Liver (tissue), 9 donors: ENCODE results near the gene RBM47. TPM values are rescaled to one million over a fixed set of nuclear protein-coding genes. Genes with fewer than 3 reads are reported as not detected.

Source experiments
- DNase-seq: peaks from one replicate; pipeline ENCODE4 v3.0.0-alpha.2; 2017; ENCODE audit warnings: low spot score
- H3K27ac ChIP-seq, 2 donors: one replicate each; pipeline ENCODE4 v1.7.0; 2013; ENCODE audit warnings: inconsistent platforms in 2 of 2, low read length in 2 of 2, control low read depth in 1 of 2, low read depth in 1 of 2, mild to moderate bottlenecking in 1 of 2
- H3K27me3 ChIP-seq, 4 donors: one replicate each; pipeline versions ENCODE4 v1.6.1 to v1.7.0; 2013; ENCODE audit warnings: low read length in 3 of 4, inconsistent platforms in 1 of 4, mild to moderate bottlenecking in 1 of 4, moderate library complexity in 1 of 4; ENCODE audit not compliant: control insufficient read depth in 4 of 4, insufficient read depth in 4 of 4
- H3K36me3 ChIP-seq, 4 donors: one replicate each; pipeline versions ENCODE4 v1.6.1 to v1.7.0; 2013; ENCODE audit warnings: low read length in 3 of 4, mild to moderate bottlenecking in 3 of 4, low read depth in 1 of 4, moderate library complexity in 1 of 4; ENCODE audit not compliant: control insufficient read depth in 4 of 4, insufficient read depth in 3 of 4
- H3K4me1 ChIP-seq, 4 donors: one replicate each; pipeline versions ENCODE4 v1.6.1 to v1.7.0; 2013; ENCODE audit warnings: low read length in 3 of 4, mild to moderate bottlenecking in 3 of 4, moderate library complexity in 1 of 4; ENCODE audit not compliant: control insufficient read depth in 4 of 4, insufficient read depth in 4 of 4
- H3K4me3 ChIP-seq, 3 donors: one replicate each; pipeline versions ENCODE4 v1.6.1 to v1.7.0; 2013; ENCODE audit warnings: low read length in 3 of 3, control low read depth in 1 of 3, low read depth in 1 of 3, mild to moderate bottlenecking in 1 of 3
- H3K9ac ChIP-seq, 2 donors: one replicate each; pipeline ENCODE4 v1.7.0; 2013; ENCODE audit warnings: low read length in 2 of 2, mild to moderate bottlenecking in 2 of 2, moderate library complexity in 2 of 2, control low read depth in 1 of 2, low read depth in 1 of 2
- H3K9me3 ChIP-seq, 4 donors: one replicate each; pipeline versions ENCODE4 v1.6.1 to v1.7.0; 2013; ENCODE audit warnings: low read length in 3 of 4; ENCODE audit not compliant: control insufficient read depth in 4 of 4
- ATF3 ChIP-seq: IDR thresholded peaks from 2 replicates; pipeline ENCODE4 v1.6.1; 2016; ENCODE audit warnings: antibody characterized with exemption
- CTCF ChIP-seq: fragments of 150-350 bp; IDR thresholded peaks from 2 replicates; pipeline ENCODE4 v1.5.1; 2017; ENCODE audit warnings: improper control_type of control experiment, low read depth, low read length; ENCODE audit not compliant: missing input control
- EGR1 ChIP-seq, 2 donors: IDR thresholded peaks; 2 replicates each; pipeline ENCODE4 v1.6.1; 2016 to 2018; ENCODE audit warnings: antibody characterized with exemption in 2 of 2, low read depth in 2 of 2
- FOXA1 ChIP-seq: IDR thresholded peaks from 2 replicates; pipeline ENCODE4 v1.6.1; 2016; ENCODE audit warnings: antibody characterized with exemption
- FOXA2 ChIP-seq: IDR thresholded peaks from 2 replicates; pipeline ENCODE4 v1.6.1; 2016; ENCODE audit warnings: antibody characterized with exemption
- GABPA ChIP-seq, 2 donors: IDR thresholded peaks in 1 of 2; conservative IDR thresholded peaks in 1 of 2; 2 replicates each; pipeline ENCODE4 v1.6.1; 2016; ENCODE audit warnings: antibody characterized with exemption in 2 of 2, mild to moderate bottlenecking in 1 of 2, moderate library complexity in 1 of 2
- HNF4A ChIP-seq, 2 donors: conservative IDR thresholded peaks; 2 replicates each; pipeline ENCODE4 v1.6.1; 2016; ENCODE audit warnings: antibody characterized with exemption in 2 of 2, mild to moderate bottlenecking in 2 of 2
- HNF4G ChIP-seq: IDR thresholded peaks from 2 replicates; pipeline ENCODE4 v1.6.1; 2016; ENCODE audit warnings: antibody characterized with exemption
- JUND ChIP-seq, 2 donors: IDR thresholded peaks; 2 replicates each; pipeline ENCODE4 v1.6.1; 2016; ENCODE audit warnings: antibody characterized with exemption in 2 of 2
- MAX ChIP-seq: IDR thresholded peaks from 2 replicates; pipeline ENCODE4 v1.6.1; 2016; ENCODE audit warnings: antibody characterized with exemption
- NR2F2 ChIP-seq: IDR thresholded peaks from 2 replicates; pipeline ENCODE4 v1.6.1; 2016; ENCODE audit warnings: antibody characterized with exemption
- RAD21 ChIP-seq, 2 donors: IDR thresholded peaks; 2 replicates each; pipeline ENCODE4 v1.6.1; 2016; ENCODE audit warnings: antibody characterized with exemption in 2 of 2, mild to moderate bottlenecking in 2 of 2
- REST ChIP-seq: IDR thresholded peaks from 2 replicates; pipeline ENCODE4 v1.6.1; 2016; ENCODE audit warnings: antibody characterized with exemption, mild to moderate bottlenecking
- RXRA ChIP-seq, 2 donors: IDR thresholded peaks; 2 replicates each; pipeline ENCODE4 v1.6.1; 2017 to 2018; ENCODE audit warnings: antibody characterized with exemption in 2 of 2, mild to moderate bottlenecking in 1 of 2
- SP1 ChIP-seq: IDR thresholded peaks from 2 replicates; pipeline ENCODE4 v1.6.1; 2018; ENCODE audit warnings: antibody characterized with exemption, mild to moderate bottlenecking
- TAF1 ChIP-seq: conservative IDR thresholded peaks from 2 replicates; pipeline ENCODE4 v1.6.1; 2016; ENCODE audit warnings: antibody characterized with exemption, mild to moderate bottlenecking
- YY1 ChIP-seq: IDR thresholded peaks from 2 replicates; pipeline ENCODE4 v1.6.1; 2016; ENCODE audit warnings: antibody characterized with exemption, mild to moderate bottlenecking
- ZBTB33 ChIP-seq: IDR thresholded peaks from 2 replicates; pipeline ENCODE4 v1.6.1; 2016; ENCODE audit warnings: antibody characterized with exemption
- WGBS: extraction: QIAGEN DNeasy Blood & Tissue Kit; methylation state at CpG from one replicate; pipeline ENCODE4 v1.1.7; 2013; 5-methylcytosine and 5-hydroxymethylcytosine counted together
- polyA plus RNA-seq, 2 donors: library from polyadenylated mRNA; stranded (reverse) in 1 of 2; unstranded in 1 of 2; fragments of 200-250 nt in 1 of 2; fragments of >200 nt in 1 of 2; fragmentation: Nextera tagmentation in 1 of 2; extraction: Ambion mirVana in 1 of 2; gene quantifications; one replicate each; pipeline versions ENCODE4 v1.2.1 to v1.2.3, GENCODE V29; 2013 to 2015
- total RNA-seq, 2 donors: library from RNA; depleted of rRNA; stranded (reverse); fragments of >200 nt; gene quantifications; one replicate each; pipeline ENCODE4 v1.2.3, GENCODE V29; 2014
- donor health status: healthy.
- donor health status: healthy.
- donor health status: healthy.
- donor health status: healthy.
- donor health status: healthy.

RBM47 gene
- total RNA-seq: 10 to 100 TPM; 24.7 to 81.2 TPM
- 10 to 100 TPM; 16.5 to 24.8 TPM for polyA plus RNA-seq

- WGBS: under 1% methylated on average over 53 of the region's 53 CpGs
- Histone ChIP-seq H3K4me3 (peak within 1 kb of the TSS; percentile 74 to 97 (median 94)), H3K27ac (peak within 1 kb of the TSS; percentile 92 to 97), H3K36me3 (no peaks in the 10 kb centered on the region), H3K9ac (peak within 1 kb of the TSS; percentile 98 to 99), H3K27me3 (no peaks in the 10 kb centered on the region), H3K9me3 (no peaks in the 10 kb centered on the region), H3K4me1 (peaks cover 0 to 34% (median 11%) of the 10 kb centered on the region in 4 donors)
- DNase-seq: peak; percentile 57
- TF ChIP-seq YY1 (peak; percentile 58), GABPA (IDR thresholded peaks at IDR 0.05 in 1 of 2, conservative IDR thresholded peaks at IDR 0.05 in 1 of 2) (no peak), CTCF (no peak), HNF4G (no peak), REST (peak; percentile 54), MAX (peak; percentile 35), RAD21 (IDR thresholded peaks at IDR 0.05) (peak in 1 of 2 donors; percentile 12), NR2F2 (no peak), SP1 (peak; percentile 60), FOXA1 (no peak), HNF4A (conservative IDR thresholded peaks at IDR 0.05) (no peak), ZBTB33 (peak; percentile 10), ATF3 (peak; percentile 10), JUND (IDR thresholded peaks at IDR 0.05) (no peak), FOXA2 (no peak), TAF1 (peak; percentile 30), RXRA (IDR thresholded peaks at IDR 0.05) (peak in 1 of 2 donors; percentile 46), EGR1 (IDR thresholded peaks at IDR 0.05; ENCODE audit: low read depth in 2 of 2) (peak in 1 of 2 donors; percentile 17)
Measured at GRCh38 chr4:40629401-40630334, at the start of gene RBM47. Gene RBM47, minus strand, starts transcription at chr4:40629864. Its CDS starts 190,971 bp downstream, at chr4:40438893.
